Panc1 (cell line): Measurements from ENCODE around the gene DMRTA1. TPM values are rescaled to one million over a fixed set of nuclear protein-coding genes. Genes with fewer than 3 reads are reported as not detected.

Source experiments
- ATAC-seq: fragments of 200-7000 bp; cut with Tn5 transposase; 2 replicates; pipeline ENCODE4 v1.9.1; 2020; ENCODE audit warnings: mild to moderate bottlenecking, moderate library complexity
- BruUV-seq: library from RNA; stranded (reverse); fragments of 400-500 nt; replicated peaks from 2 replicates; lab custom pipeline; 2021; lab: Mats Ljungman, UMichigan
- CTCF ChIA-PET: fragments of 300-600 bp; sonication (Branson Sonifier 250); formaldehyde crosslinking; loops from one replicate; lab custom pipeline; 2022; ENCODE audit warnings: antibody characterized with exemption; lab: Charles Lee
- POLR2A ChIA-PET: fragments of 300-600 bp; sonication (Branson Sonifier 250); formaldehyde crosslinking; loops from one replicate; lab custom pipeline; 2022; ENCODE audit warnings: antibody characterized with exemption; lab: Charles Lee
- DNase-seq: peaks from one replicate; pipeline ENCODE4 v3.0.0-alpha.2; 2010; ENCODE audit warnings: low read depth, low spot score
- H3K27ac ChIP-seq: 2 replicates; pipeline ENCODE4 v1.5.1; 2011; ENCODE audit warnings: mild to moderate bottlenecking, low read length, inconsistent platforms
- H3K27me3 ChIP-seq: fragments of 200-500 bp; sonication (Bioruptor generic); 2 replicates; pipeline ENCODE4 v1.6.0; 2014; ENCODE audit warnings: low read length, inconsistent platforms; ENCODE audit not compliant: control insufficient read depth, insufficient read depth
- H3K36me3 ChIP-seq: fragments of 200-500 bp; sonication (Bioruptor generic); 2 replicates; pipeline ENCODE4 v1.5.1; 2014; ENCODE audit warnings: inconsistent platforms, mild to moderate bottlenecking, low read length, moderate library complexity; ENCODE audit not compliant: control insufficient read depth, insufficient read depth
- H3K4me1 ChIP-seq: 2 replicates; pipeline ENCODE4 v1.5.1; 2011; ENCODE audit warnings: inconsistent platforms, mild to moderate bottlenecking, low read length, moderate library complexity; ENCODE audit not compliant: control insufficient read depth, insufficient read depth
- H3K4me3 ChIP-seq, 2 experiments: 2 replicates each; pipeline ENCODE4 v1.5.1; 2011 to 2012; ENCODE audit warnings: low read depth in 2 of 2, low read length in 2 of 2, mild to moderate bottlenecking in 2 of 2, inconsistent platforms in 1 of 2, moderate library complexity in 1 of 2
- H3K9me3 ChIP-seq: fragments of 200-500 bp; sonication (Bioruptor generic); 2 replicates; pipeline ENCODE4 v1.5.1; 2014; ENCODE audit warnings: low read depth, mild to moderate bottlenecking, inconsistent platforms, low read length, moderate library complexity; ENCODE audit not compliant: control insufficient read depth, insufficient read depth
- POLR2AphosphoS5 ChIP-seq: IDR thresholded peaks from 2 replicates; pipeline ENCODE4 v1.6.1; 2012; ENCODE audit warnings: mild to moderate bottlenecking, low read depth, low read length, moderate library complexity
- SIN3A ChIP-seq: IDR thresholded peaks from 2 replicates; pipeline ENCODE4 v1.6.1; 2012; ENCODE audit warnings: low read depth, mild to moderate bottlenecking, low read length, moderate library complexity, borderline replicate concordance; ENCODE audit not compliant: insufficient read depth
- TCF7L2 ChIP-seq: IDR thresholded peaks from 2 replicates; pipeline ENCODE4 v1.6.1; 2011; ENCODE audit warnings: mild to moderate bottlenecking, low read depth, low read length, inconsistent platforms
- in situ Hi-C: cut with HindIII; loops from 2 replicates; pipeline ENCODE4 v1.10.0; 2016; ENCODE audit warnings: low sequenced_read_pairs, low pct_unique_long_range_greater_than_20kb
- intact Hi-C: fragments of 100-400 bp; cut with micrococcal nuclease; formaldehyde crosslinking; loops from one replicate; pipeline ENCODE4 v1.10.0; 2022; ENCODE audit not compliant: unreplicated experiment
- total RNA-seq: library from RNA; stranded (reverse); gene quantifications from one replicate; pipeline ENCODE4 v1.2.1, GENCODE V29; 2021; ENCODE audit not compliant: unreplicated experiment
- TF ChIP-seq, protein P1 (sequence below), 2 experiments: IDR thresholded peaks; 2 replicates each; pipeline ENCODE4 v1.6.1; 2011 to 2012; ENCODE audit warnings: low read depth in 2 of 2, control low read depth in 1 of 2, low read length in 1 of 2, mild to moderate bottlenecking in 1 of 2, moderate library complexity in 1 of 2; ENCODE audit not compliant: insufficient read depth in 1 of 2
- TF ChIP-seq, protein P2 (sequence below): fragments of 450-650 bp; IDR thresholded peaks from 2 replicates; pipeline ENCODE4 v1.5.1; 2017; ENCODE audit warnings: mild to moderate bottlenecking

DMRTA1 gene
- total RNA-seq, 1 experiment from 2014 or later = 1.8 TPM

DNA sequence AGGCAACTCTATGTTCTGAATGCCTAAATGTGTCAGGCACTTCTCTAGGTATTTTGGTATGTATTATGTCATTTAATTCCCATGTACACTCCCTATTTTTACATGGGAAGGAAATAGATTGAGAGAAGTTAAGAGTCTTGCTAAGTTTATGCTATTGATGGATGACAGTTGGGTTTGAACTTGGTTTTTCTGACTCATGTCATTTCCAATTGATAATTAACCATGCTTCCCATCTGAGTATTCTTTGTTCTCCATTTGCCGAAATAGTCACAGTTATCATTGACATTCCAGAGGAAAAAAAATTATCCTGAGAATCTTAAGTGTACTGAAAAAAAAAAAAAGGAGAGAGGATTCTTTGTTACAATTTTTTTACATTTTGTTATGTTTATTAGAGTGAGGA is 23.1 kb upstream of the DMRTA1 start:
- no peaks in the 10 kb centered on the region for H3K4me1 ChIP-seq
- no peaks in the 10 kb centered on the region for H3K27me3 ChIP-seq
- no peak overlapping the region for H3K4me3 ChIP-seq
- CTCF ChIA-PET = no interaction called here
- TF ChIP-seq TCF7L2 (no peak), POLR2AphosphoS5 (no peak), SIN3A (no peak)
- ATAC-seq (no peak), DNase-seq (no peak)
- no TSS peak for BruUV-seq
- no peaks in the 10 kb centered on the region for H3K9me3 ChIP-seq
- POLR2A ChIA-PET = no interaction called here
- intact Hi-C loops (no loop called here), in situ Hi-C loops (no loop called here)
- H3K27ac ChIP-seq = no peak overlapping the region
- H3K36me3 ChIP-seq = no peaks in the 10 kb centered on the region

DNA sequence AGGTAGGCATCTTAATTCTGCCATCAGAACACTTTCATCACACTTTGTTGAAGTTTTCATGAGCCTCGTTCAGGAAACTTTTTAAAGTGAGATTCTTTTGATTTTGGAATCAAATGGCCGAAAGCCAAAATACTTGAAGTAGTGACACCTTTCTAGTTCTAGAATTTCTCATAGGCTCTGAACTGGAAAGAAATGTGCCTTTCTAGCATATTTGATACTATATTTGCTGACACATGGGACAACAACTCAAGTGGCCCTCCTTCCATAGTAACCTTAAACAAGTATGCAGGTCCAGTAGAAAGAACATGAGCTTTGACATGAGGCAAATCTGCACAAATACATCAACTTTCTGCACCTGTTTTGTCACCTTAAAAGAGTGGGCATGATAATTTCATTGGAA is 22.0 kb upstream of the DMRTA1 start:
- no TSS peak for BruUV-seq

More for the DNA sequence above, 22.0 kb upstream of the DMRTA1 start:
- Histone ChIP-seq H3K27ac (no peak overlapping the region), H3K9me3 (no peaks in the 10 kb centered on the region), H3K4me1 (no peaks in the 10 kb centered on the region), H3K36me3 (no peaks in the 10 kb centered on the region), H3K4me3 (no peak overlapping the region), H3K27me3 (no peaks in the 10 kb centered on the region)
- intact Hi-C loops = no loop called here
- in situ Hi-C loops = no loop called here
- ChIA-PET CTCF (no interaction called here), POLR2A (no interaction called here)
- DNase-seq (no peak), ATAC-seq (no peak)
- TF ChIP-seq, protein P1, sequence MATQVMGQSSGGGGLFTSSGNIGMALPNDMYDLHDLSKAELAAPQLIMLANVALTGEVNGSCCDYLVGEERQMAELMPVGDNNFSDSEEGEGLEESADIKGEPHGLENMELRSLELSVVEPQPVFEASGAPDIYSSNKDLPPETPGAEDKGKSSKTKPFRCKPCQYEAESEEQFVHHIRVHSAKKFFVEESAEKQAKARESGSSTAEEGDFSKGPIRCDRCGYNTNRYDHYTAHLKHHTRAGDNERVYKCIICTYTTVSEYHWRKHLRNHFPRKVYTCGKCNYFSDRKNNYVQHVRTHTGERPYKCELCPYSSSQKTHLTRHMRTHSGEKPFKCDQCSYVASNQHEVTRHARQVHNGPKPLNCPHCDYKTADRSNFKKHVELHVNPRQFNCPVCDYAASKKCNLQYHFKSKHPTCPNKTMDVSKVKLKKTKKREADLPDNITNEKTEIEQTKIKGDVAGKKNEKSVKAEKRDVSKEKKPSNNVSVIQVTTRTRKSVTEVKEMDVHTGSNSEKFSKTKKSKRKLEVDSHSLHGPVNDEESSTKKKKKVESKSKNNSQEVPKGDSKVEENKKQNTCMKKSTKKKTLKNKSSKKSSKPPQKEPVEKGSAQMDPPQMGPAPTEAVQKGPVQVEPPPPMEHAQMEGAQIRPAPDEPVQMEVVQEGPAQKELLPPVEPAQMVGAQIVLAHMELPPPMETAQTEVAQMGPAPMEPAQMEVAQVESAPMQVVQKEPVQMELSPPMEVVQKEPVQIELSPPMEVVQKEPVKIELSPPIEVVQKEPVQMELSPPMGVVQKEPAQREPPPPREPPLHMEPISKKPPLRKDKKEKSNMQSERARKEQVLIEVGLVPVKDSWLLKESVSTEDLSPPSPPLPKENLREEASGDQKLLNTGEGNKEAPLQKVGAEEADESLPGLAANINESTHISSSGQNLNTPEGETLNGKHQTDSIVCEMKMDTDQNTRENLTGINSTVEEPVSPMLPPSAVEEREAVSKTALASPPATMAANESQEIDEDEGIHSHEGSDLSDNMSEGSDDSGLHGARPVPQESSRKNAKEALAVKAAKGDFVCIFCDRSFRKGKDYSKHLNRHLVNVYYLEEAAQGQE (IDR thresholded peaks at IDR 0.05; ENCODE audit: insufficient read depth in 1 of 2, low read depth in 2 of 2, low read length in 1 of 2) = no peak
- TF ChIP-seq POLR2AphosphoS5 (no peak), TCF7L2 (no peak), SIN3A (no peak)
- TF ChIP-seq, protein P2, sequence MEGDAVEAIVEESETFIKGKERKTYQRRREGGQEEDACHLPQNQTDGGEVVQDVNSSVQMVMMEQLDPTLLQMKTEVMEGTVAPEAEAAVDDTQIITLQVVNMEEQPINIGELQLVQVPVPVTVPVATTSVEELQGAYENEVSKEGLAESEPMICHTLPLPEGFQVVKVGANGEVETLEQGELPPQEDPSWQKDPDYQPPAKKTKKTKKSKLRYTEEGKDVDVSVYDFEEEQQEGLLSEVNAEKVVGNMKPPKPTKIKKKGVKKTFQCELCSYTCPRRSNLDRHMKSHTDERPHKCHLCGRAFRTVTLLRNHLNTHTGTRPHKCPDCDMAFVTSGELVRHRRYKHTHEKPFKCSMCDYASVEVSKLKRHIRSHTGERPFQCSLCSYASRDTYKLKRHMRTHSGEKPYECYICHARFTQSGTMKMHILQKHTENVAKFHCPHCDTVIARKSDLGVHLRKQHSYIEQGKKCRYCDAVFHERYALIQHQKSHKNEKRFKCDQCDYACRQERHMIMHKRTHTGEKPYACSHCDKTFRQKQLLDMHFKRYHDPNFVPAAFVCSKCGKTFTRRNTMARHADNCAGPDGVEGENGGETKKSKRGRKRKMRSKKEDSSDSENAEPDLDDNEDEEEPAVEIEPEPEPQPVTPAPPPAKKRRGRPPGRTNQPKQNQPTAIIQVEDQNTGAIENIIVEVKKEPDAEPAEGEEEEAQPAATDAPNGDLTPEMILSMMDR = no peak
